HEK293T (cell line): ENCODE measurements around the gene VSTM2B.

Experiments
- CTCF ChIA-PET: fragments of 350-600 bp; formaldehyde crosslinking; extraction: SDS; loops from one replicate; lab custom pipeline; 2021; ENCODE audit warnings: antibody characterized with exemption, inconsistent platforms; lab: Yijun Ruan, JAX
- POLR2A ChIA-PET: fragments of 350-600 bp; formaldehyde crosslinking; extraction: SDS; loops from one replicate; lab custom pipeline; 2020; ENCODE audit warnings: antibody characterized with exemption, inconsistent platforms; lab: Yijun Ruan, JAX
- DNase-seq: peaks from one replicate; pipeline ENCODE4 v3.0.0; 2012; ENCODE audit warnings: mixed read lengths; ENCODE audit errors: extremely low spot score
- ARNT ChIP-seq: fragments of 450-650 bp; IDR thresholded peaks from 2 replicates; pipeline ENCODE4 v1.6.1; 2017; ENCODE audit warnings: mild to moderate bottlenecking
- BHLHE40 ChIP-seq: fragments of 450-650 bp; IDR thresholded peaks from 2 replicates; pipeline ENCODE4 v1.6.1; 2016; ENCODE audit warnings: mild to moderate bottlenecking, moderate library complexity, borderline replicate concordance
- CTBP1 ChIP-seq: fragments of 450-650 bp; IDR thresholded peaks from 2 replicates; pipeline ENCODE4 v1.6.1; 2016; ENCODE audit warnings: borderline replicate concordance
- ELF4 ChIP-seq: fragments of 450-650 bp; IDR thresholded peaks from 2 replicates; pipeline ENCODE4 v1.6.1; 2017; ENCODE audit warnings: antibody characterized with exemption
- FOXA1 ChIP-seq: fragments of 450-650 bp; IDR thresholded peaks from 2 replicates; pipeline ENCODE4 v1.6.1; 2016; ENCODE audit warnings: mild to moderate bottlenecking
- FOXK2 ChIP-seq: fragments of 450-650 bp; IDR thresholded peaks from 2 replicates; pipeline ENCODE4 v1.6.1; 2016; ENCODE audit warnings: mild to moderate bottlenecking
- FOXM1 ChIP-seq: fragments of 450-650 bp; IDR thresholded peaks from 2 replicates; pipeline ENCODE4 v1.6.1; 2017; ENCODE audit warnings: mild to moderate bottlenecking, borderline replicate concordance
- HDGF ChIP-seq: fragments of 450-650 bp; IDR thresholded peaks from 2 replicates; pipeline ENCODE4 v1.6.1; 2017; ENCODE audit warnings: antibody characterized with exemption, borderline replicate concordance
- L3MBTL2 ChIP-seq: fragments of 450-650 bp; conservative IDR thresholded peaks from 2 replicates; pipeline ENCODE4 v1.6.1; 2016; ENCODE audit warnings: mild to moderate bottlenecking
- LEF1 ChIP-seq: fragments of 450-650 bp; IDR thresholded peaks from 2 replicates; pipeline ENCODE4 v1.6.1; 2017; ENCODE audit warnings: mild to moderate bottlenecking, borderline replicate concordance
- NFRKB ChIP-seq: fragments of 450-650 bp; IDR thresholded peaks from 2 replicates; pipeline ENCODE4 v1.6.1; 2016; ENCODE audit warnings: mild to moderate bottlenecking, moderate library complexity
- SP1 ChIP-seq: fragments of 450-650 bp; IDR thresholded peaks from 2 replicates; pipeline ENCODE4 v1.6.1; 2017
- SUZ12 ChIP-seq: fragments of 450-650 bp; IDR thresholded peaks from 2 replicates; pipeline ENCODE4 v1.6.1; 2016; ENCODE audit warnings: mild to moderate bottlenecking
- TARDBP ChIP-seq: fragments of 450-650 bp; IDR thresholded peaks from 2 replicates; pipeline ENCODE4 v1.6.1; 2016
- ZNF384 ChIP-seq: fragments of 450-650 bp; IDR thresholded peaks from 2 replicates; pipeline ENCODE4 v1.6.1; 2016
- TF ChIP-seq, protein P1 (sequence below): fragments of 450-650 bp; IDR thresholded peaks from 2 replicates; pipeline ENCODE4 v1.6.1; 2016

VSTM2B gene

GRCh38 chr19:29521291-29522075, 4.3 kb upstream of the VSTM2B start:
- ChIA-PET CTCF (interaction anchor here (0.6 kb wide), 1 partner anchor 20 kb away, joined by 3 read pairs; no protein-coding TSS in a partner anchor), POLR2A (interaction anchor here (1.7 kb wide), 1 partner anchor 85 kb away, joined by 5 read pairs; the partner anchor contains the start of gene POP4)
- TF ChIP-seq FOXM1 (no peak), TARDBP (no peak), CTBP1 (no peak), BHLHE40 (no peak), HDGF (no peak), SUZ12 (no peak), FOXA1 (no peak), NFRKB (no peak), ARNT (no peak), LEF1 (no peak), L3MBTL2 (no peak), ZNF384 (no peak), ELF4 (no peak), FOXK2 (no peak), SP1 (no peak)
- TF ChIP-seq, protein P1, sequence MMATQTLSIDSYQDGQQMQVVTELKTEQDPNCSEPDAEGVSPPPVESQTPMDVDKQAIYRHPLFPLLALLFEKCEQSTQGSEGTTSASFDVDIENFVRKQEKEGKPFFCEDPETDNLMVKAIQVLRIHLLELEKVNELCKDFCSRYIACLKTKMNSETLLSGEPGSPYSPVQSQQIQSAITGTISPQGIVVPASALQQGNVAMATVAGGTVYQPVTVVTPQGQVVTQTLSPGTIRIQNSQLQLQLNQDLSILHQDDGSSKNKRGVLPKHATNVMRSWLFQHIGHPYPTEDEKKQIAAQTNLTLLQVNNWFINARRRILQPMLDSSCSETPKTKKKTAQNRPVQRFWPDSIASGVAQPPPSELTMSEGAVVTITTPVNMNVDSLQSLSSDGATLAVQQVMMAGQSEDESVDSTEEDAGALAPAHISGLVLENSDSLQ: no peak
- no peak for DNase-seq

GRCh38 chr19:29523568-29523967, 2.2 kb upstream of the VSTM2B start:
- ChIA-PET POLR2A (no interaction called here), CTCF (interaction anchor here (1.5 kb wide), 1 partner anchor 261 kb away, joined by 3 read pairs; no protein-coding TSS in a partner anchor)
- TF ChIP-seq BHLHE40: no peak
- no peak for TF ChIP-seq FOXM1
- no peak for TF ChIP-seq TARDBP
- no peak for TF ChIP-seq ARNT
- TF ChIP-seq, protein P1: no peak
- no peak for TF ChIP-seq CTBP1
- no peak for TF ChIP-seq LEF1
- TF ChIP-seq HDGF: no peak
- no peak for TF ChIP-seq SUZ12
- TF ChIP-seq SP1: no peak
- TF ChIP-seq NFRKB: no peak
- TF ChIP-seq ZNF384: no peak
- no peak for TF ChIP-seq L3MBTL2
- TF ChIP-seq FOXA1: no peak
- TF ChIP-seq FOXK2: no peak
- no peak for TF ChIP-seq ELF4
- no peak for DNase-seq

DNA sequence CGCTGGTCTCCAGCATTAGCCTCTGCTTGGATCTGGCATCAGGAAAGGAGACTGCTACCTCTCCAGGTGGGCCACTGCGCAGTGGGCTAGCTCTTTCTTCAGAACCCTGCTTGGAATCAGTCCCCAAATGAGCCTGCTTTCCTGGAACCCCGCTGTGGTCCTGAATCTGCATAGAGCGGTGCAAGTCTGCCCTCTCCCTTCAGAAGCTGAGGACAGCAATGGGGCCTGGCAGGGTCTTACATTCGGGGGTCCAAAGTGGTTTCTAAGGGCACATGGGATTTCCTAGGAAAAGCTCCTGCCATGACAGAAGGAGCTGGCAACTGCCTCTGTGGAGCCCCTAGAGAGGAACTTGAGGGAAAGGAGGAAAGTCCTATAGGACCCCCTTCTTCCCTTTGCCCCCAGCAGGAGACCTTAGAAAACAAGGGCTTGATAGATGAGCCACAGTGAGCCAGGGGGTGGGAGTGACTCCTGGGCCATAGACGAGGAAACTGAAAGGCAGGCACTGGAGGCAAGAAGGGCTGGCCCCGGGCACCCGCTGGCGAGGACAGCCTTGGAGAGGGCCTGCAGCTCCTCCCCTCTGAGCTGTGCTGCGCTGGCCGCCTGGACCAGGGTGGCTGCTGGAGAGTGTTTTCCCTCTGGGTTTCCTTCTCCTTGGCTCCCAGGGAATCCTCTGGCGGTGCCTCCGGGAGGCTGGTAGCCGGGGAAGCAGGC, 1.4 kb upstream of the VSTM2B start:
- TF ChIP-seq, protein P1: no peak
- TF ChIP-seq FOXA1: no peak
- no peak for TF ChIP-seq ARNT
- TF ChIP-seq ELF4: no peak
- no peak for TF ChIP-seq CTBP1
- no peak for TF ChIP-seq ZNF384
- TF ChIP-seq NFRKB: no peak
- no peak for TF ChIP-seq BHLHE40
- no peak for TF ChIP-seq SP1
- TF ChIP-seq FOXK2: no peak
- POLR2A ChIA-PET: no interaction called here
- no peak for DNase-seq
- CTCF ChIA-PET: interaction anchor here (0.6 to 1.5 kb wide), 2 partner anchors 29 to 262 kb away, joined by 3 read pairs; no protein-coding TSS in a partner anchor

- ChIA-PET CTCF (interaction anchor here (0.6 kb wide), 1 partner anchor 30 kb away, joined by 3 read pairs; no protein-coding TSS in a partner anchor), POLR2A (no interaction called here)
- no peak for DNase-seq
- TF ChIP-seq FOXK2 (no peak), TARDBP (no peak), BHLHE40 (no peak), ELF4 (no peak), ARNT (no peak), FOXM1 (no peak), LEF1 (no peak), CTBP1 (no peak), NFRKB (no peak), HDGF (no peak)
Measured at GRCh38 chr19:29524912-29525831, 622 bp upstream of the VSTM2B start.
